ENCODE results near the gene DCP1B. TPM values are rescaled to one million over a fixed set of nuclear protein-coding genes. Genes with fewer than 3 reads are reported as not detected.

Gene DCP1B
- total and polyA plus RNA-seq, 2 experiments from 2014 or later, result 13.4 to 20.9 TPM

DNA sequence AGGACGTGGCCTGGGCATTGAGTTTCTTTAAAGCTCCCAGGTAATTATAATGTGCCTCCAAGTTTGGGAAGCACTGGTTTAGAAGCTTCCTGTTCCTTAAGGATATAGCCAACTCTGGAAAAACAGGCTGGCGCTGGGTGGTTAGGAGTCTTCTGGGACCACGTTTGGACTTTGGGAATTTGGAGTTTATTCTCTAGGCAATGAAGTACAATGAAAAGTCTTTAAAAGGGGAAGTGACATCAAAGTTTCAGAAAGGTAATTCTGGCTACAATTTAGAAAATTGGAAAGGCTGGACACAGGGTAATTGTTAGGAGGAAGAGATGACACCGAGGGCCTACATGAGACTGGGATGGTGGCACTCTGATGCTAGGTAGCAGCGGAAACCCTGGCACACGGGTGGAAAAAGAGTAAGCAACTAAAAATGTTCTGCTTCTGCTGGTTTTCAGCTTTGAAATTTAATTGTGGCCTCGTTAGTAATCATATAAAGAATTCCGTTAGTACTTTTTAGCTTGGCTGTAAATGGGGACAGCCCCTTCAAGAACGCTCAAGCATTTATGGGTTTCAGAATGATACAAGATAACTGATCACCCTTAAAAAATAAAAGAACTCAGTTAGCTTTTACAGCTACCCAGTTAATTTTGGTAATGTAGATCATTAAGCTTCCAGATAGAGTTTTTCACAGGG, 12.7 kb upstream of the DCP1B start:
- H4K20me1 ChIP-seq (ENCODE audit: insufficient read depth, poor library complexity, severe bottlenecking), result no peaks in the 10 kb centered on the region
- WGBS (ENCODE audit: low lambda C conversion rate, missing lambda C conversion rate), result 89% methylated on average over 9 of the region's 9 CpGs

DNA sequence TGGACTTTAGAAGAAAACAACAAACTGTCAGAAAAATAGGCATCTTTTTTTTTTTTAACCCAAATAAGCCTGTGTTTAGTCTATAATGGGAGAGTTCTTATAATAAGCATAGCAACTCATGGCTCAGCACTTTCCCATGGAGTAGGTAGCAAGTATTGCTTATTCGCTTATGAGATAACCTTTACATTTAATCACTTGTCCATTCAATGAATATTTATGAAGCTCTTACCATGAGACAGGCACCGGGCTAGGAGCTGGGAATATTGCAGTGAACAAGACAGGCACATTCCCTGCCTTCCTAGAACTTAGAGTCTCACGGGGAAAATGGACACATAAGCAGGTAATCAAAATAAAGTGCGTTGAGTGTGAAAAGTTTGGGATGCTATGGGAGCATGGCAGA, 10.0 kb upstream of the DCP1B start:
- H3K4me3 ChIP-seq, result no peak overlapping the region
- no peaks in the 10 kb centered on the region for H3K9me2 ChIP-seq (replicated peaks; ENCODE audit: insufficient read depth)
- H2AFZ ChIP-seq, result no peak overlapping the region
- H3K36me3 ChIP-seq (replicated peaks; ENCODE audit: insufficient read depth, low read depth), result no peaks in the 10 kb centered on the region
- no peak for DNase-seq (ENCODE audit: low spot score)
- H3K4me2 ChIP-seq, result peak overlapping the region; percentile 1
- TF ChIP-seq, protein P1, sequence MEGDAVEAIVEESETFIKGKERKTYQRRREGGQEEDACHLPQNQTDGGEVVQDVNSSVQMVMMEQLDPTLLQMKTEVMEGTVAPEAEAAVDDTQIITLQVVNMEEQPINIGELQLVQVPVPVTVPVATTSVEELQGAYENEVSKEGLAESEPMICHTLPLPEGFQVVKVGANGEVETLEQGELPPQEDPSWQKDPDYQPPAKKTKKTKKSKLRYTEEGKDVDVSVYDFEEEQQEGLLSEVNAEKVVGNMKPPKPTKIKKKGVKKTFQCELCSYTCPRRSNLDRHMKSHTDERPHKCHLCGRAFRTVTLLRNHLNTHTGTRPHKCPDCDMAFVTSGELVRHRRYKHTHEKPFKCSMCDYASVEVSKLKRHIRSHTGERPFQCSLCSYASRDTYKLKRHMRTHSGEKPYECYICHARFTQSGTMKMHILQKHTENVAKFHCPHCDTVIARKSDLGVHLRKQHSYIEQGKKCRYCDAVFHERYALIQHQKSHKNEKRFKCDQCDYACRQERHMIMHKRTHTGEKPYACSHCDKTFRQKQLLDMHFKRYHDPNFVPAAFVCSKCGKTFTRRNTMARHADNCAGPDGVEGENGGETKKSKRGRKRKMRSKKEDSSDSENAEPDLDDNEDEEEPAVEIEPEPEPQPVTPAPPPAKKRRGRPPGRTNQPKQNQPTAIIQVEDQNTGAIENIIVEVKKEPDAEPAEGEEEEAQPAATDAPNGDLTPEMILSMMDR (IDR thresholded peaks at IDR 0.05; ENCODE audit: poor library complexity), result no peak
- no peak for TF ChIP-seq EZH2phosphoT487 (IDR thresholded peaks at IDR 0.05; ENCODE audit: low read depth, severe bottlenecking, unreplicated experiment)
- TF ChIP-seq EZH2 (IDR thresholded peaks at IDR 0.05; ENCODE audit: borderline replicate concordance), result no peak
- no peaks in the 10 kb centered on the region for H3K9me3 ChIP-seq (ENCODE audit: low read depth)
- H4K20me1 ChIP-seq (ENCODE audit: insufficient read depth, poor library complexity, severe bottlenecking), result no peaks in the 10 kb centered on the region
- H3K4me1 ChIP-seq (ENCODE audit: insufficient read depth), result peaks cover 14% of the 10 kb centered on the region
- WGBS (ENCODE audit: low lambda C conversion rate, missing lambda C conversion rate), result 82% methylated on average over 4 of the region's 4 CpGs
- no peaks in the 10 kb centered on the region for H3K27me3 ChIP-seq
- H3K79me2 ChIP-seq, result no peaks in the 10 kb centered on the region
- peak overlapping the region; percentile 34 for H3K27ac ChIP-seq

More for the DNA sequence above, 12.7 kb upstream of the DCP1B start:
- Histone ChIP-seq H3K27me3 (no peaks in the 10 kb centered on the region), H3K4me1 (ENCODE audit: insufficient read depth) (peaks cover 14% of the 10 kb centered on the region), H3K36me3 (replicated peaks; ENCODE audit: insufficient read depth, low read depth) (no peaks in the 10 kb centered on the region), H3K9me3 (ENCODE audit: low read depth) (no peaks in the 10 kb centered on the region), H3K4me2 (no peak overlapping the region), H3K79me2 (no peaks in the 10 kb centered on the region), H3K27ac (no peak overlapping the region), H3K9me2 (replicated peaks; ENCODE audit: insufficient read depth) (no peaks in the 10 kb centered on the region), H2AFZ (no peak overlapping the region), H3K4me3 (no peak overlapping the region)
- no peak for DNase-seq (ENCODE audit: low spot score)
- TF ChIP-seq EZH2phosphoT487 (IDR thresholded peaks at IDR 0.05; ENCODE audit: low read depth, severe bottlenecking, unreplicated experiment) (no peak), EZH2 (IDR thresholded peaks at IDR 0.05; ENCODE audit: borderline replicate concordance) (no peak)
- TF ChIP-seq, protein P1 (IDR thresholded peaks at IDR 0.05; ENCODE audit: poor library complexity), result no peak

DNA sequence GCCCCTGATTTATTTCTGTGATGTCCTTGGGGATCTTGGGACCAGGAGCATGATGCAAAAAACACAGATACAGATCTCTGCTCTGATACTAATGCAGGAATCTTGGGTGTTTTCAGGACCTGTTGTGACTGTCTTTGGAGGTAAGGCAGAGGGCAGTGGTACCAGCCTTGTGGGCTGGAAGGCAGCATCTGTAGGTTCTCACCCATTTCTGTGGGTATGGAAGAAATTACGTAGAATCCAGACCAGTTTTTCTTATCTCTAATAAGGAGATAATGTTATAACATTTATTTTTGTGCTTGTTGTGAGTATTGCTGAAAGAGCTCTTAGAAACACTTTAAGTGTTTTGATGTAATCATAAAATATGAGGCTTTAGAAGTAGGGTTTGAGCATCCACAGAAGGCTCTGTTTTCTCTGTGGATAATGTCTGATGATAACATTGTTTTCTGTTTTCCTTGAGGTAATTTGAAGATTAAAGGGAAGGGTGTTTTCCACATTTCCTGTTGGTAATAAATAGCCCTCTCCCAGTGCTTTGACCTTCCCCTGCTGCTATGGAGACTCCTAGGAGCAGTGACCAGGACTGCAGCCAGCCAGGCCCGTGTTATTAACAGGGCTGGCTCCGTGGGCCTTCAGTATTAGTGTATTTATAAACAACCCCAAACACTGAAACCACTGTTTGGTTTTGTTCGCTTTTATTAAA, 9.4 kb upstream of the DCP1B start:
- Histone ChIP-seq H2AFZ (no peak overlapping the region), H4K20me1 (ENCODE audit: insufficient read depth, poor library complexity, severe bottlenecking) (no peaks in the 10 kb centered on the region), H3K4me3 (no peak overlapping the region), H3K27ac (peak overlapping the region; percentile 34), H3K9me3 (ENCODE audit: low read depth) (no peaks in the 10 kb centered on the region), H3K27me3 (no peaks in the 10 kb centered on the region), H3K4me2 (peak overlapping the region; percentile 1), H3K79me2 (no peaks in the 10 kb centered on the region), H3K9me2 (replicated peaks; ENCODE audit: insufficient read depth) (no peaks in the 10 kb centered on the region), H3K36me3 (replicated peaks; ENCODE audit: insufficient read depth, low read depth) (no peaks in the 10 kb centered on the region), H3K4me1 (ENCODE audit: insufficient read depth) (peaks cover 14% of the 10 kb centered on the region)
- DNase-seq (ENCODE audit: low spot score), result peak; percentile 44
- WGBS (ENCODE audit: low lambda C conversion rate, missing lambda C conversion rate), result 25% methylated on average over 4 of the region's 4 CpGs
- TF ChIP-seq, protein P1 (IDR thresholded peaks at IDR 0.05; ENCODE audit: poor library complexity), result no peak
- TF ChIP-seq EZH2phosphoT487 (IDR thresholded peaks at IDR 0.05; ENCODE audit: low read depth, severe bottlenecking, unreplicated experiment) (no peak), EZH2 (IDR thresholded peaks at IDR 0.05; ENCODE audit: borderline replicate concordance) (no peak)

Data from hepatocyte (in vitro differentiated cells).